ENCODE data around the gene RUNX3.

The RUNX3 gene

GRCh38 chr1:24966724-24967346 lies 36.8 kb upstream of the RUNX3 start:
- no peak for TF ChIP-seq CTCF (IDR thresholded peaks at IDR 0.05; ENCODE audit: extremely low read depth, missing control alignments)
- DNase-seq (ENCODE audit: low spot score) = peak; percentile 74

- DNase-seq (ENCODE audit: low spot score) = no peak
- TF ChIP-seq CTCF (IDR thresholded peaks at IDR 0.05; ENCODE audit: extremely low read depth, missing control alignments) = no peak
These were observed 36.1 kb upstream of the RUNX3 start for GRCh38 chr1:24966121-24966723.

GRCh38 chr1:24965571-24965930 lies 35.5 kb upstream of the RUNX3 start:
- DNase-seq (ENCODE audit: low spot score) = no peak

GRCh38 chr1:24964811-24965570 lies 34.9 kb upstream of the RUNX3 start:
- TF ChIP-seq CTCF (IDR thresholded peaks at IDR 0.05; ENCODE audit: extremely low read depth, missing control alignments) = no peak
- peak; percentile 88 for DNase-seq (ENCODE audit: low spot score)

More at GRCh38 chr1:24965571-24965930, 35.5 kb upstream of the RUNX3 start:
- TF ChIP-seq CTCF (IDR thresholded peaks at IDR 0.05; ENCODE audit: extremely low read depth, missing control alignments) = no peak

GRCh38 chr1:24963943-24964693 lies 34.0 kb upstream of the RUNX3 start:
- TF ChIP-seq CTCF (IDR thresholded peaks at IDR 0.05; ENCODE audit: extremely low read depth, missing control alignments) = no peak
- no peak for DNase-seq (ENCODE audit: low spot score)

GRCh38 chr1:24963099-24963872 lies 33.2 kb upstream of the RUNX3 start:
- DNase-seq (ENCODE audit: low spot score) = peak; percentile 59
- TF ChIP-seq CTCF (IDR thresholded peaks at IDR 0.05; ENCODE audit: extremely low read depth, missing control alignments) = peak; percentile 41
